Ectodermal cell (in vitro differentiated cells): Measurements from ENCODE around the gene MARCHF3.

ENCODE experiments used
- H3K27ac ChIP-seq: 2 replicates; pipeline ENCODE4 v1.7.0; 2013; ENCODE audit warnings: mild to moderate bottlenecking, low read depth, low read length; ENCODE audit not compliant: insufficient read depth, poor library complexity, severe bottlenecking
- H3K27me3 ChIP-seq: 2 replicates; pipeline ENCODE4 v1.7.0; 2013; ENCODE audit warnings: mild to moderate bottlenecking, low read length; ENCODE audit not compliant: insufficient read depth, control insufficient read depth, poor library complexity, severe bottlenecking
- H3K36me3 ChIP-seq: one replicate; pipeline ENCODE4 v1.7.0; 2013; ENCODE audit warnings: low read length; ENCODE audit not compliant: control insufficient read depth, insufficient read depth
- H3K4me1 ChIP-seq: one replicate; pipeline ENCODE4 v1.7.0; 2013; ENCODE audit warnings: low read length; ENCODE audit not compliant: control insufficient read depth, insufficient read depth
- H3K4me3 ChIP-seq: 2 replicates; pipeline ENCODE4 v1.7.0; 2013; ENCODE audit warnings: low read depth, low read length, control low read depth; ENCODE audit not compliant: insufficient read depth
- H3K9me3 ChIP-seq: 2 replicates; pipeline ENCODE4 v1.7.0; 2013; ENCODE audit warnings: mild to moderate bottlenecking, low read length, moderate library complexity; ENCODE audit not compliant: control insufficient read depth
- WGBS, 2 experiments: methylation state at CpG; one replicate each; pipeline ENCODE4 v1.1.7; 2013; ENCODE audit warnings: missing lambda C conversion rate in 2 of 2; 5-methylcytosine and 5-hydroxymethylcytosine counted together

Gene MARCHF3

GRCh38 chr5:126987271-126987899 lies 43.0 kb downstream of the MARCHF3 start:
- no peaks in the 10 kb centered on the region for H3K9me3 ChIP-seq
- no peaks in the 10 kb centered on the region for H3K27me3 ChIP-seq
- no peak overlapping the region for H3K27ac ChIP-seq
- H3K4me1 ChIP-seq: no peaks in the 10 kb centered on the region
- WGBS, 2 experiments: 77 to 91% methylated on average over 3 to 4 of the region's 4 CpGs
- no peak overlapping the region for H3K4me3 ChIP-seq
- H3K36me3 ChIP-seq: no peaks in the 10 kb centered on the region

- 95 to 100% methylated on average over 2 of the region's 2 CpGs for WGBS, 2 experiments
- H3K27ac ChIP-seq: no peak overlapping the region
Measured at GRCh38 chr5:126984632-126985031, 45.7 kb downstream of the MARCHF3 start.

GRCh38 chr5:126983874-126984266 lies 46.5 kb downstream of the MARCHF3 start:
- Histone ChIP-seq H3K27ac (no peak overlapping the region), H3K27me3 (no peaks in the 10 kb centered on the region), H3K4me3 (no peak overlapping the region), H3K4me1 (no peaks in the 10 kb centered on the region), H3K9me3 (no peaks in the 10 kb centered on the region), H3K36me3 (no peaks in the 10 kb centered on the region)
- WGBS, 2 experiments: 89 to 100% methylated on average over 1 to 2 of the region's 2 CpGs

More at GRCh38 chr5:126984632-126985031, 45.7 kb downstream of the MARCHF3 start:
- H3K4me1 ChIP-seq: no peaks in the 10 kb centered on the region
- H3K27me3 ChIP-seq: no peaks in the 10 kb centered on the region
- H3K9me3 ChIP-seq: no peaks in the 10 kb centered on the region
- H3K4me3 ChIP-seq: no peak overlapping the region
- no peaks in the 10 kb centered on the region for H3K36me3 ChIP-seq

GRCh38 chr5:126982926-126983873 lies 47.2 kb downstream of the MARCHF3 start:
- no peaks in the 10 kb centered on the region for H3K9me3 ChIP-seq

GRCh38 chr5:126982202-126982601 lies 48.2 kb downstream of the MARCHF3 start:
- Histone ChIP-seq H3K4me1 (no peaks in the 10 kb centered on the region), H3K27me3 (no peaks in the 10 kb centered on the region), H3K9me3 (no peaks in the 10 kb centered on the region), H3K27ac (no peak overlapping the region), H3K4me3 (no peak overlapping the region), H3K36me3 (no peaks in the 10 kb centered on the region)
- WGBS, 2 experiments: 96% methylated on average over 1 of the region's 1 CpG

More at GRCh38 chr5:126982926-126983873, 47.2 kb downstream of the MARCHF3 start:
- Histone ChIP-seq H3K27me3 (no peaks in the 10 kb centered on the region), H3K27ac (no peak overlapping the region), H3K36me3 (no peaks in the 10 kb centered on the region), H3K4me3 (no peak overlapping the region), H3K4me1 (no peaks in the 10 kb centered on the region)
- WGBS, 2 experiments: 93 to 95% methylated on average over 12 of the region's 12 CpGs

- H3K4me3 ChIP-seq: no peak overlapping the region
- H3K27me3 ChIP-seq: no peaks in the 10 kb centered on the region
- WGBS, 2 experiments: 100% methylated on average over 1 of the region's 1 CpG; no CpG with 5 or more reads in 1 of the 2 experiments
- no peaks in the 10 kb centered on the region for H3K4me1 ChIP-seq
- H3K36me3 ChIP-seq: no peaks in the 10 kb centered on the region
- H3K9me3 ChIP-seq: no peaks in the 10 kb centered on the region
- H3K27ac ChIP-seq: no peak overlapping the region
Measured at GRCh38 chr5:126981701-126982100, 48.7 kb downstream of the MARCHF3 start.

GRCh38 chr5:126981222-126981621 lies 49.1 kb downstream of the MARCHF3 start:
- no peaks in the 10 kb centered on the region for H3K4me1 ChIP-seq
- H3K36me3 ChIP-seq: no peaks in the 10 kb centered on the region
- no peaks in the 10 kb centered on the region for H3K27me3 ChIP-seq
- WGBS, 2 experiments: 88 to 94% methylated on average over 2 of the region's 2 CpGs
- H3K27ac ChIP-seq: no peak overlapping the region
- H3K9me3 ChIP-seq: no peaks in the 10 kb centered on the region
- no peak overlapping the region for H3K4me3 ChIP-seq

- H3K4me1 ChIP-seq: no peaks in the 10 kb centered on the region
- no peaks in the 10 kb centered on the region for H3K9me3 ChIP-seq
- no peak overlapping the region for H3K27ac ChIP-seq
- 94 to 97% methylated on average over 4 of the region's 4 CpGs for WGBS, 2 experiments
- no peaks in the 10 kb centered on the region for H3K27me3 ChIP-seq
- no peaks in the 10 kb centered on the region for H3K36me3 ChIP-seq
- H3K4me3 ChIP-seq: no peak overlapping the region
Measured at GRCh38 chr5:126978258-126978657, 52.1 kb downstream of the MARCHF3 start.

- Histone ChIP-seq H3K27me3 (no peaks in the 10 kb centered on the region), H3K9me3 (no peaks in the 10 kb centered on the region), H3K4me1 (no peaks in the 10 kb centered on the region), H3K27ac (no peak overlapping the region), H3K4me3 (no peak overlapping the region), H3K36me3 (no peaks in the 10 kb centered on the region)
- 96 to 98% methylated on average over 6 of the region's 6 CpGs for WGBS, 2 experiments
Measured at GRCh38 chr5:126976520-126977172, 53.7 kb downstream of the MARCHF3 start.

- Histone ChIP-seq H3K4me1 (no peaks in the 10 kb centered on the region), H3K27ac (no peak overlapping the region), H3K4me3 (no peak overlapping the region), H3K36me3 (no peaks in the 10 kb centered on the region), H3K27me3 (no peaks in the 10 kb centered on the region), H3K9me3 (no peaks in the 10 kb centered on the region)
Measured at GRCh38 chr5:126975796-126976195, 54.6 kb downstream of the MARCHF3 start.
